Large intestine (tissue), 3 donors: ENCODE results near the gene KRTAP10-6. TPM values are rescaled to one million over a fixed set of nuclear protein-coding genes. Genes with fewer than 3 reads are reported as not detected.
A peak's percentile ranks its signal among the peaks of the same experiment; 100 is the strongest.
"Not testable (repeated sequence)": the region's sequence is repeated elsewhere in the genome, so short reads cannot be mapped to it uniquely, and the experiment has no call there.

Source experiments
- DNase-seq, 2 donors: peaks; one replicate each; pipeline versions ENCODE4 v3.0.0 to v3.0.0-alpha.2; 2013
- H3K27ac ChIP-seq: one replicate; pipeline ENCODE4 v1.5.1; 2013; ENCODE audit warnings: low read length
- H3K27me3 ChIP-seq: 2 replicates; pipeline ENCODE4 v1.6.1; 2013; ENCODE audit warnings: low read length; ENCODE audit not compliant: control insufficient read depth, insufficient read depth
- H3K36me3 ChIP-seq: 2 replicates; pipeline ENCODE4 v1.6.1; 2013; ENCODE audit warnings: low read length; ENCODE audit not compliant: control insufficient read depth, insufficient read depth
- H3K4me1 ChIP-seq: one replicate; pipeline ENCODE4 v1.6.1; 2013; ENCODE audit warnings: low read length; ENCODE audit not compliant: control insufficient read depth, insufficient read depth
- H3K4me3 ChIP-seq: one replicate; pipeline ENCODE4 v1.5.1; 2013; ENCODE audit warnings: low read length
- H3K9me3 ChIP-seq: one replicate; pipeline ENCODE4 v1.6.1; 2013; ENCODE audit warnings: mild to moderate bottlenecking, low read depth, low read length, moderate library complexity; ENCODE audit not compliant: control insufficient read depth
- WGBS: methylation state at CpG from one replicate; pipeline ENCODE4 v1.1.5; 2013; ENCODE audit warnings: low lambda C conversion rate; ENCODE audit not compliant: insufficient coverage; 5-methylcytosine and 5-hydroxymethylcytosine counted together
- polyA plus RNA-seq: library from polyadenylated mRNA; unstranded; fragments of 120-200 nt; gene quantifications from one replicate; pipeline ENCODE4 v1.2.1, GENCODE V29; 2013

The KRTAP10-6 gene
- polyA plus RNA-seq, 1 donor, result not detected

GRCh38 chr21:44552681-44553080 lies 39.6 kb downstream of the KRTAP10-6 start:
- H3K27ac ChIP-seq, result no peak overlapping the region
- no CpG with 5 or more reads among the region's 13 CpGs for WGBS
- no peaks in the 10 kb centered on the region for H3K36me3 ChIP-seq
- H3K27me3 ChIP-seq, result peaks cover 15% of the 10 kb centered on the region
- DNase-seq, result no peak
- H3K4me1 ChIP-seq, result no peaks in the 10 kb centered on the region
- H3K4me3 ChIP-seq, result no peak overlapping the region
- H3K9me3 ChIP-seq, result no peaks in the 10 kb centered on the region

GRCh38 chr21:44552136-44552535 lies 40.2 kb downstream of the KRTAP10-6 start:
- WGBS, result no CpG with 5 or more reads among the region's 6 CpGs
- Histone ChIP-seq H3K9me3 (no peaks in the 10 kb centered on the region), H3K4me1 (no peaks in the 10 kb centered on the region), H3K4me3 (no peak overlapping the region), H3K27me3 (peaks cover 10% of the 10 kb centered on the region), H3K27ac (no peak overlapping the region), H3K36me3 (no peaks in the 10 kb centered on the region)
- DNase-seq, result no peak

- WGBS, result 100% methylated on average over 1 of the region's 17 CpGs
- Histone ChIP-seq H3K27ac (no peak within 1 kb of the TSS), H3K27me3 (peaks cover 10% of the 10 kb centered on the region)
Measured at GRCh38 chr21:44551340-44551961, 40.9 kb downstream of the KRTAP10-6 start, which contains the start of gene KRTAP10-2. Gene KRTAP10-2, minus strand, starts transcription at chr21:44551505. Its CDS starts 47 bp downstream, at chr21:44551458.

DNA sequence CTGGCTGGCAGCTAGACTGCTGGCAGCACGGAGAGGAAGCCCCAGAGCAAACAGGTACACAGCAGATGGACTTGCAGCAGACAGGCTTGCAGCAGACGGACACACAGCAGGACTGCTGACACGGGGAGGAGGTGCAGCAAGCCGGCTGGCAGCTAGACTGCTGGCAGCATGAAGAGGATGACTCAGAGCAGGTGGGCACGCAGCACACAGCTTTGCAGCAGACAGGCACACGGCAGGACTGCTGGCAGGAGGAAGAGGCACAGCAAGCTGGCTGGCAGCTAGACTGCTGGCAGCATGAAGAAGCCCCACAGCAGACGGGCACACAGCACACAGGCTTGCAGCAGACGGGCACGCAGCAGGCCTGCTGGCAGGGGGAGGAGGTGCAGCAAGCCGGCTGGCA lies 41.5 kb downstream of the KRTAP10-6 start:
- Histone ChIP-seq H3K9me3 (peaks cover 2% of the 10 kb centered on the region), H3K36me3 (no peaks in the 10 kb centered on the region), H3K4me3 (no peak overlapping the region), H3K27ac (no peak overlapping the region), H3K4me1 (no peaks in the 10 kb centered on the region), H3K27me3 (peaks cover 10% of the 10 kb centered on the region)
- no CpG with 5 or more reads among the region's 10 CpGs for WGBS
- no peak for DNase-seq

More at GRCh38 chr21:44551340-44551961, 40.9 kb downstream of the KRTAP10-6 start, which contains the start of gene KRTAP10-2:
- H3K9me3 ChIP-seq, result no peaks in the 10 kb centered on the region
- peak in 1 of 2 donors; percentile 5 for DNase-seq
- H3K4me1 ChIP-seq, result no peaks in the 10 kb centered on the region
- H3K36me3 ChIP-seq, result no peaks in the 10 kb centered on the region
- no peak within 1 kb of the TSS for H3K4me3 ChIP-seq

DNA sequence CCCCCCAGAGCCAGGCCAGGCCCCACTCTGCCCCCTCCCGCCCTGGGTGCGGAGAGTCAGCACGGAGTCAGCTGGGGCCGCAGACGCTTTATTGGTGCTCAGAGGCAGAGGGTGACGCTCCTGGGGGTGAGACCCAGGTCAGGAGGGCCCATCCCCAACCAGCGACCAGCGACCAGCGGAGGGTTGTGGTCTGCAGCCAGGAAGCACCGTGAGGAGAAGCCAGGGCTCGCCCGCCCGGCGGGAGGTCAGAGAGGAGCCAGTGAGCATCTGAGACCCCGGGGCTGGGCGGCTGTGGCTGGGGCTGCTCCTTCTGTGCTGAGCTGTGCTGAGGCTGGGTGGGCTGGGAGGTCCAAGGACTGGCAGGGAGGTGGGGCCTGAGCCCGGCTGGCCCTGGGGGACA lies 42.0 kb downstream of the KRTAP10-6 start:
- DNase-seq, H3K4me3 ChIP-seq, H3K4me1 ChIP-seq, H3K9me3 ChIP-seq, H3K27ac ChIP-seq, H3K36me3 ChIP-seq: not testable (repeated sequence)
- WGBS, result no CpG with 5 or more reads among the region's 17 CpGs
- peaks cover 10% of the 10 kb centered on the region for H3K27me3 ChIP-seq

- Histone ChIP-seq H3K27ac (no peak overlapping the region), H3K36me3 (no peaks in the 10 kb centered on the region), H3K4me3 (no peak overlapping the region), H3K4me1 (no peaks in the 10 kb centered on the region), H3K27me3 (peaks cover 10% of the 10 kb centered on the region), H3K9me3 (peaks cover 2% of the 10 kb centered on the region)
- no peak for DNase-seq
- WGBS, result 100% methylated on average over 1 of the region's 25 CpGs
Measured at GRCh38 chr21:44549525-44550211, 42.6 kb downstream of the KRTAP10-6 start.

GRCh38 chr21:44548922-44549321 lies 43.4 kb downstream of the KRTAP10-6 start:
- Histone ChIP-seq H3K4me1 (no peaks in the 10 kb centered on the region), H3K27ac (no peak overlapping the region), H3K27me3 (peaks cover 6% of the 10 kb centered on the region), H3K4me3 (no peak overlapping the region), H3K36me3 (no peaks in the 10 kb centered on the region), H3K9me3 (peaks cover 2% of the 10 kb centered on the region)
- WGBS, result 20% methylated on average over 1 of the region's 14 CpGs
- DNase-seq, result peak in 1 of 2 donors; percentile 3

DNA sequence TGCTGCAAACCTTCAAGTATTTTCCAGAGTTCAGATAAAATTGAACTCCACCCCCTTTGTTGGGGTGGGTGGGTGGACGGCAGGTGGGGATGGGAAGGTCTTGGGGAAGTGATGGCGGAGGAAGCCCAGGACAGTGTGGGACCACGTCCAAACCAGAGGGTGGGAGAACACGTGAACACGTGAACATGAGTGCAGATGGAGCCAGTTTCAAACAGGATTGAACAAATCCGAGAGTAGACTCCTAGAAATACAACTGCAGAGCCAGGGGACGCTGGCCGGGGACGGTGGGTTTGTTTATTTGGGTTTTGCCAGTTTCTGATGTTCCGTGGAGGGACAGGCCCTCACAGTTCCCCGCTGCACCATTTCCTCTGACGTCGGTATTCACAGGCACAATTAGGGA lies 43.9 kb downstream of the KRTAP10-6 start:
- DNase-seq, result no peak
- H3K4me1 ChIP-seq, result no peaks in the 10 kb centered on the region
- H3K4me3 ChIP-seq, result no peak overlapping the region
- peaks cover 6% of the 10 kb centered on the region for H3K27me3 ChIP-seq
- no CpG with 5 or more reads among the region's 13 CpGs for WGBS
- peaks cover 2% of the 10 kb centered on the region for H3K9me3 ChIP-seq
- no peak overlapping the region for H3K27ac ChIP-seq
- no peaks in the 10 kb centered on the region for H3K36me3 ChIP-seq

DNA sequence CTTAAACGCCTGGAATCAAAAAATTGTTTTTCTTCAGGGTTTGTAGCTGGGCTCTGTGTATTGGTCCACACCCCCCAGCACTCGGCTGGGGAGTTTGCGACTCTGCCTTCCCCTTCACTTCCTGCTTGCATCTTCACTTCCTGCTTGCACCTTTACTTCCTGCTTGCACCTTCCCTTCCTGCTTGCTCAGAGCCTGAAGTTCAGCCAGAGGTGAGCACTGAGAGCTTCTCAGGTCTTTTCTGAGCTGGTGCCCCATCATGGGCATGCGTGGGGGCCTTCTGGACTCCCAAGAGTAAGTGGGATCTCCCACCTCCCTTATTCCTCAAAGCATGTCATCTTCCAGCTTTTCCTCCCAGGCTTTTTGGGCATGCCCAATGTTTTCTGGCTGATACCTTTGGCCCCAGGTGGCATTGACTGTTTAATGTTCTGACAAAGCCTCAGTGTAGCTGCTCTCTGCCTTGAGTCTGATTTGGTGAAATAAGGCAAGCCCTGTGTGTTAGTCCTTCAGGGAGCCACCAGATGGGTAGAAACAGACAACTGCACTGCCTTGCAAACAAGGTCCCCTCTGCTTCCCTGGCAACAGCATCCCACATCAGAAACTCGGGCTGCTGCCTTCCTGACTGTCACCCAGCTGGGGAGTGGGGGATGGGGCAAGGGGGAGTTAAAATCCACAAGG lies 44.5 kb downstream of the KRTAP10-6 start:
- Histone ChIP-seq H3K27ac (no peak overlapping the region), H3K36me3 (no peaks in the 10 kb centered on the region), H3K4me1 (no peaks in the 10 kb centered on the region), H3K9me3 (peaks cover 2% of the 10 kb centered on the region), H3K4me3 (no peak overlapping the region), H3K27me3 (peaks cover 6% of the 10 kb centered on the region)
- WGBS, result 88% methylated on average over 3 of the region's 5 CpGs
- DNase-seq, result no peak

DNA sequence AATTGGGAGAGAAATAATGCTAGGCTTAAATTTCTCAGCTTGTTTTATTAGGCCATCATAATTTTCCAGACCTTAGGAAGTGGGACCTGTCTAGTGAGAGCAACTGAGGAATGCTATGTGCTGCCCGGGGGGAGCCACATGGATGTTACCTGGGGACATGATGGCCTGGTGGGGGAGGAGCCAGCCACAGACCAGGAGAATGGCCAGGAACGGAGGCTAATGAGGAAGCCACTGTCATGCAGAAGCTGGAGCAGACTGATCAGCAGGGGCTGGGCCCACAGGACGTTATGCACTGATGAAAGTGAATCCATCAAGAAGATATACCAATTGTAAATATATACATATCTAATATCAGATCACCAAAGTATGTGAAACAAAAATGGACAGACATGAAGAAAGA lies 47.7 kb downstream of the KRTAP10-6 start:
- H3K4me1 ChIP-seq, result no peaks in the 10 kb centered on the region
- no peak for DNase-seq

More for the DNA sequence above, 47.7 kb downstream of the KRTAP10-6 start:
- Histone ChIP-seq H3K27me3 (peaks cover 4% of the 10 kb centered on the region), H3K9me3 (peaks cover 2% of the 10 kb centered on the region), H3K4me3 (no peak overlapping the region), H3K27ac (no peak overlapping the region), H3K36me3 (no peaks in the 10 kb centered on the region)
- WGBS, result no CpG with 5 or more reads among the region's 3 CpGs
